Stimulated activated CD4-positive, alpha-beta T cell treated with anti-CD3 and anti-CD28 coated beads, TNF-alpha, amount 100 ng/mL, for 24 hours (primary cell): ENCODE results near the gene TMCO4.
"Not testable (repeated sequence)": the region's sequence is repeated elsewhere in the genome, so short reads cannot be mapped to it uniquely, and the experiment has no call there.

Experiments
- DNase-seq, 3 experiments: peaks; one replicate each; pipeline ENCODE4 v3.0.0-alpha.2; 2020; ENCODE audit warnings: low read depth in 3 of 3

The TMCO4 gene

GRCh38 chr1:19639999-19640362 lies 159.7 kb downstream of the TMCO4 start:
- DNase-seq, result no peak

DNA sequence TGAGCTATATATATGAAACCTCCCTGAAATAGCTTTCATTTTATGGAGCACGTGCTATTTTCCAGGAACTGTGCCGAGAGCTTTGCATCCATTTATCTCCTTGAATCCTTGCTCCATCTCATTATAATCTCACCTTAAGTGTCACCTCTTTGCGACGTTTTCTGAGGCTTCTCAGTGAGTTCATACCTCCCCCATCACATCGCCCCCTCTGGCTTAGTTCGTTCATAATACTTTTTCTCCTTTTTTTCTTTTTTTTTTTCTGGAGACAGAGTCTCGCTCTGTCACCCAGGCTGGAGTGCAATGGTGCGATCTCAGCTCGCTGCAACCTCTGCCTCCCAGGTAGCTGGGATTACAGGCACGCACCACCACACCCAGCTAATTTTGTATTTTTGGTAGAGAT lies 160.5 kb downstream of the TMCO4 start:
- DNase-seq, result not testable (repeated sequence)

DNA sequence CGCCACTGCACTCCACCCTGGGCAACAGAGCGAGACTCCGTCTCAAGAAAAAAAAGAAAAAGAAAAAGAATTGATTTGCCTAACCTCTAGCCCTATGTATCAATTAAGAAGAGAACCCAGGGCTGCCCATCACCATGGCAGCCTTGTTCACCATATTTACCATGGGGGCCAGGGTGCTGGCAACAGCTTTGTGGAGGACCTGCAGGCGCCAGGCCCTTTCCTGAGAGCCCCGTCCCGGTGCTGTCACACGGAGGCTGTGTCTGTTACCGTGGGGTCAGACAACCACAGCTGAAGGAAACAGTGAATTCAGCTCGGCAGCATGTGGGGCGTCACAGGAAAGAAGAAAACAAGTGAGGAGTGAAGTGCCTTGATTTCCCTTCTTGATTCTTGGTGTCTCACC lies 162.1 kb downstream of the TMCO4 start:
- no peak for DNase-seq

- DNase-seq, result not testable (repeated sequence)
These were observed 163.0 kb downstream of the TMCO4 start for GRCh38 chr1:19636749-19637148.

- no peak for DNase-seq
These were observed 163.7 kb downstream of the TMCO4 start for GRCh38 chr1:19636065-19636464.

DNA sequence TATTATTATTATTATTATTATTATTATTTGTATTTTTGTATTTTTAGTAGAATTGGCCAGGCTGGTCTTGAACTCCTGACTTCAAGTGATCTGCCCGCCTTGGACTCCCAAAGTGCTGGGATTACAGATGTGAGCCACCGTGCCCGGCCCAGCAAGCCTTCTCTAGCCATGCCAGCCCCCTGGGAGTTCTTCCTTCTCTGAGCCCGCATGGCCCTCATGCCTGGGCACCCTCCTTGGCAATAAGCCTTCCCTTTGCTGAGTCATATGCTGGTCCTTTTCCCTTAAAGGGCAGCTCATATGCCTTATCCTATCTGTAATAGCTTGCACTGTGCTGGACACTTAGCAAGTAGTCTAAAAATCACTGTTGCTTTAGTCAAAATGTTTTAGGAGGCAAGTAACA lies 164.1 kb downstream of the TMCO4 start:
- DNase-seq, result no peak

- not testable (repeated sequence) for DNase-seq
These were observed 164.7 kb downstream of the TMCO4 start for GRCh38 chr1:19635064-19635463.

GRCh38 chr1:19633106-19633505 lies 166.6 kb downstream of the TMCO4 start:
- DNase-seq, result no peak
